ENCODE results near the gene CEBPG.

- TF ChIP-seq CTCF (IDR thresholded peaks at IDR 0.05): no peak
- TF ChIP-seq EP300 (IDR thresholded peaks at IDR 0.05): no peak
- TF ChIP-seq POLR2A (IDR thresholded peaks at IDR 0.05): no peak
- no peak for TF ChIP-seq POLR2AphosphoS5 (IDR thresholded peaks at IDR 0.05)
Observed at GRCh38 chr19:33427801-33428626, 54.5 kb downstream of the CEBPG start.
